ENCODE measurements around the gene ETV3L. TPM values are rescaled to one million over a fixed set of nuclear protein-coding genes. Genes with fewer than 3 reads are reported as not detected.
A peak's percentile ranks its signal among the peaks of the same experiment; 100 is the strongest.

Gene ETV3L
- total RNA-seq, 2 experiments from 2014 or later, result not detected

DNA sequence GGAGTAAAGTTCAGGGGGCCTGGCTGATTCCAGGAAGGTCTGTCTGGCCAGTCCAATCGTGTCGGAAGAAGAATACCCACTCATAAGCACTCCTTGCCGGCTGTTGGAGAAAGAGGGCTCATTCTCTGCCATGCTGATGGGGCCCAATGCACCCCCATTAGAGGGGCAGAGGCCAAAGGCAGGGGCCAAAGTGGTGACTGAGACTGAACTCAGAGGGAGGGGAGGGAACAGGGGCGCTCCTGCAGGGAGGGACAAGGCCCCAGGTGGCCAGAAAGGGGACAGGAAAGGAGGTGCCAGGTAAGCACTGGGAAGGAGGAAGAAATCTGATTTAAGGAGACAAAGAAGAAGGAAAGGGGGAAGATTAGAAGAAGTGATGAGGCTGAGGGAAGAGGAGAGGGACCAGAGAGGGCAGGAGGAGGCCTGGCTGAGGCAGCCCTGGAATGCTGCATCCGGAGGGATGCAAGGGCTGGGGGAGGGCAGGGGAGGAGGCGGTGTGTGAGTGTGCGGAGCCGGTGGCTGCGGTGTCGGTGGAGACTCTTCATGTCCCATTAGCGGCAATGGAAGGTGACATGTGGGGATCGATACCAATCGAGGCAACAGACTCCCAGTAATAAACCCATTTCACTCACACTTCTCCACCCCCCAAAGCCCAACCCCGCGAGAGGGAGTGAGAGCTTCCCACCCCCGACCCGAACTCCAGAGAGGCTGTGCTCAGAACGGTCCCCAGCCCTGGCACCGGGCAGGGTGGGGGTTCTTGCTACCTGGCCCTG is 12.0 kb upstream of the ETV3L start:
- no peak for DNase-seq
- H3K36me3 Mint-ChIP-seq (ENCODE audit: low read depth), result no peaks in the 10 kb centered on the region
- ATAC-seq, result no peak
- ChIA-PET CTCF (no interaction called here), POLR2A (no interaction called here)
- H3K27me3 Mint-ChIP-seq (ENCODE audit: low read depth), result peaks cover 46% of the 10 kb centered on the region
- peaks cover 4% of the 10 kb centered on the region for H3K4me1 Mint-ChIP-seq (ENCODE audit: low read depth)
- H3K9me3 Mint-ChIP-seq (ENCODE audit: insufficient read depth), result no peaks in the 10 kb centered on the region
- no peak overlapping the region for H3K4me3 Mint-ChIP-seq
- no peak overlapping the region for H3K27ac Mint-ChIP-seq

DNA sequence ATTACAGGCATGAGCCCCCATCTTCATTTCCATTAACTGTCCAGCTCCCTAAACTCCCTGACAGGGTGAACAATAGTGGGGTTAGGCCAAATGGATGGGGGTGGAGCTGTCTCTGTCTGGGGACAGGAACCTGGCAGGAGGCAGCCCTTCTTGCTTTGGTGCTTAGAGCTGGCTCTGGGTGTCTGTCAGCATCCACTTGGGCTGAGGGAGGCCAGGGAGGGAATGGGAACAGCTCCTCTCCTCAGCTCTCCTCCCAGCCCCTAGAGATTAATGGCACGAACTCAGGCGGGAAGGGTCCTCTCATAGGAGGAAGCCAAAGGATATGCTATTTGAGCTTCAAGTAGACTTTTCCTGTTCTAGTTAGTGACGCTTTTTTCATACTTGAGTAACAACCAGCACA is 11.1 kb upstream of the ETV3L start:
- ATAC-seq (no peak), DNase-seq (no peak)
- H3K27ac Mint-ChIP-seq, result no peak overlapping the region
- peaks cover 53% of the 10 kb centered on the region for H3K27me3 Mint-ChIP-seq (ENCODE audit: low read depth)
- ChIA-PET CTCF (interaction anchor here (0.9 to 2.3 kb wide), 2 partner anchors 21 to 44 kb away, joined by 3 to 15 read pairs; no protein-coding TSS in a partner anchor), POLR2A (no interaction called here)
- no peaks in the 10 kb centered on the region for H3K36me3 Mint-ChIP-seq (ENCODE audit: low read depth)
- peaks cover 7% of the 10 kb centered on the region for H3K4me1 Mint-ChIP-seq (ENCODE audit: low read depth)
- no peak overlapping the region for H3K4me3 Mint-ChIP-seq
- no peaks in the 10 kb centered on the region for H3K9me3 Mint-ChIP-seq (ENCODE audit: insufficient read depth)

DNA sequence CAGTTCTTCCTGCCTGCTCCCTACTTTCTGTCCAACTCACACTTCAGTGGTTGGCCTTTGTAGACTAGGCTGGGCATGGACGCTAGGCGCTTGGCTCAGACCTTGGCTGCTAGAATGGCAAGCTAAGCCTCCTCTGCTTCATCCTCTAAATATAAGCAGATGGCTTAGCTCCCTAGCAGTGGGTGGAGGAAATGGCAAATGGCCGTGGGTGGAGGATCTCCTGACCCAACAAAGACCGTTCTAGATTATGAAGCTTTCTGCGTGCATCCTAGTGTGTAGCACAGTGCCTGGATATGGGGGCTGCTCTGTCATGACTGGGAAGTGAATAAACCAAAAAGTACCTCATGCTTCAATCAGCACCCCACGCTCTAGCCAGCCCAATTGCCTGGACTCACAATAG is 10.4 kb upstream of the ETV3L start:
- Mint-ChIP-seq H3K27ac (no peak overlapping the region), H3K4me3 (no peak overlapping the region), H3K36me3 (ENCODE audit: low read depth) (no peaks in the 10 kb centered on the region), H3K4me1 (ENCODE audit: low read depth) (peaks cover 7% of the 10 kb centered on the region), H3K9me3 (ENCODE audit: insufficient read depth) (no peaks in the 10 kb centered on the region), H3K27me3 (ENCODE audit: low read depth) (peaks cover 56% of the 10 kb centered on the region)
- no peak for ATAC-seq
- ChIA-PET POLR2A (no interaction called here), CTCF (interaction anchor here (0.9 to 2.3 kb wide), 2 partner anchors 20 to 45 kb away, joined by 3 to 15 read pairs; no protein-coding TSS in a partner anchor)
- DNase-seq, result no peak

DNA sequence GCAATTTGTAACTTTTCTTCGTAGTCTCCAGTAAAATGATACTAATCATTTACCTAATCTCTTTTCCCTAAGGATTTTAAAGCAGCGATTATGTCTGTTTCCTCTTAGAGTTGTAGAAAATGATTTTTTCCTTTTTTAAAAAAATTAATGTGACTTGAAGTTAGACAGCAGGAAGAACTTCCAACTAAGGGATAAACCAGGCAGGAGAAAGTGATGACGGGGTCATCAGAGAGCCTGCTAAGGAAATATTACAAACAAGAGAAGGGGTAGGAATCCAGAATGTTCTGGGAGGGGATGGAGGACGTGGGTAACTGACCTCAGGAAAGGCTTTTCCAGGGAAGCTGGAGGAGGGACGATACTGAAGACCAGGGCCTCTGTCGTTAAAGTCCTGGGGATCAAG is 8.8 kb upstream of the ETV3L start:
- CTCF ChIA-PET, result interaction anchor here (1.0 to 6.4 kb wide), 2 partner anchors 18 to 48 kb away, joined by 3 to 42 read pairs; no protein-coding TSS in a partner anchor
- no peak overlapping the region for H3K27ac Mint-ChIP-seq
- DNase-seq (no peak), ATAC-seq (no peak)
- POLR2A ChIA-PET, result no interaction called here
- H3K4me1 Mint-ChIP-seq (ENCODE audit: low read depth), result peaks cover 7% of the 10 kb centered on the region
- H3K9me3 Mint-ChIP-seq (ENCODE audit: insufficient read depth), result no peaks in the 10 kb centered on the region
- no peaks in the 10 kb centered on the region for H3K36me3 Mint-ChIP-seq (ENCODE audit: low read depth)
- H3K27me3 Mint-ChIP-seq (ENCODE audit: low read depth), result peaks cover 65% of the 10 kb centered on the region
- no peak overlapping the region for H3K4me3 Mint-ChIP-seq

DNA sequence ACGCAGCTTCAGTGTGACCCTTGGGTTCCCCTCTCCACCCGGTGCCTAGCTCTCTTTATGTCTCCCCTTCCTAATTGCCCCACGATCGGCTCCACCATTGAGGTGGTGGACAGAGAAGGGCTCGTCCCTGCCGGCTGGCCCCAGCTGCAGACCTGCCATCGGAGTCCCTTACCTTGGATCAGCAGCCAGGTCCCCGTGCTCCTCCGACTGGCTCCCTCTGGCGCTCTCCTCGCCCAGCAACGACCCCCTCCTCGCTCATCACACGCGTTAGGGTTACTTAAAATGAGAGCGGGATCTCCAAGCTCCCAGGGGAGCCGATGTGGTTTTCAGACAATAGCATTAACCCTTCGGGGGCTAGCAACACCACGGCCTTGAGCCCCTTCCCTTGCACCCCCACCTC is 8.1 kb upstream of the ETV3L start:
- ChIA-PET CTCF (interaction anchor here (1.0 to 6.4 kb wide), 2 partner anchors 18 to 49 kb away, joined by 3 to 42 read pairs; no protein-coding TSS in a partner anchor), POLR2A (no interaction called here)
- Mint-ChIP-seq H3K9me3 (ENCODE audit: insufficient read depth) (no peaks in the 10 kb centered on the region), H3K27ac (no peak overlapping the region), H3K36me3 (ENCODE audit: low read depth) (no peaks in the 10 kb centered on the region), H3K4me1 (ENCODE audit: low read depth) (peaks cover 7% of the 10 kb centered on the region), H3K27me3 (ENCODE audit: low read depth) (peaks cover 66% of the 10 kb centered on the region), H3K4me3 (no peak overlapping the region)
- ATAC-seq (no peak), DNase-seq (no peak)

DNA sequence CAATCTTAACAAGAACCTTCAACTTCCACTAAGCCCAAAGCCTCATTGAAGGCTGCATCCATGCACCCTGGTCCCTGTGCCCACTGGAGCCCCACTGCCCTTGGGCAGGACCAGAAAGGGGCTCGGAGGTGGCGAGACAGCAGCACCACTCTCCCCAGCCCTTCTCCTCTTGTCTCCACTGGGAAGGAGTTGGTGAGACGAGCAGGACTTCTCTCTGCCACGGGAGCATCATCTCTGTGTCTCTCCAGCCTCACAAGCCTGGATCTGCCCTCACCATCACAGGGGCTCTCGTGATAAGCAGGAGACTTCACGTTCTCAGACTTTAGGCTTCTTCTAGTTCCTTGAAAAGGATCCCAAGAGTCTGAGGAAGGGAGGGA is 7.2 kb upstream of the ETV3L start:
- H3K27ac Mint-ChIP-seq, result no peak overlapping the region
- peaks cover 63% of the 10 kb centered on the region for H3K27me3 Mint-ChIP-seq (ENCODE audit: low read depth)
- CTCF ChIA-PET, result interaction anchor here (0.7 to 6.4 kb wide), 3 partner anchors 17 to 32 kb away, joined by 3 to 42 read pairs (median 4); no protein-coding TSS in a partner anchor
- no peak for DNase-seq
- H3K9me3 Mint-ChIP-seq (ENCODE audit: insufficient read depth), result no peaks in the 10 kb centered on the region
- no peak overlapping the region for H3K4me3 Mint-ChIP-seq
- POLR2A ChIA-PET, result no interaction called here
- H3K36me3 Mint-ChIP-seq (ENCODE audit: low read depth), result no peaks in the 10 kb centered on the region
- no peak for ATAC-seq
- peaks cover 7% of the 10 kb centered on the region for H3K4me1 Mint-ChIP-seq (ENCODE audit: low read depth)

DNA sequence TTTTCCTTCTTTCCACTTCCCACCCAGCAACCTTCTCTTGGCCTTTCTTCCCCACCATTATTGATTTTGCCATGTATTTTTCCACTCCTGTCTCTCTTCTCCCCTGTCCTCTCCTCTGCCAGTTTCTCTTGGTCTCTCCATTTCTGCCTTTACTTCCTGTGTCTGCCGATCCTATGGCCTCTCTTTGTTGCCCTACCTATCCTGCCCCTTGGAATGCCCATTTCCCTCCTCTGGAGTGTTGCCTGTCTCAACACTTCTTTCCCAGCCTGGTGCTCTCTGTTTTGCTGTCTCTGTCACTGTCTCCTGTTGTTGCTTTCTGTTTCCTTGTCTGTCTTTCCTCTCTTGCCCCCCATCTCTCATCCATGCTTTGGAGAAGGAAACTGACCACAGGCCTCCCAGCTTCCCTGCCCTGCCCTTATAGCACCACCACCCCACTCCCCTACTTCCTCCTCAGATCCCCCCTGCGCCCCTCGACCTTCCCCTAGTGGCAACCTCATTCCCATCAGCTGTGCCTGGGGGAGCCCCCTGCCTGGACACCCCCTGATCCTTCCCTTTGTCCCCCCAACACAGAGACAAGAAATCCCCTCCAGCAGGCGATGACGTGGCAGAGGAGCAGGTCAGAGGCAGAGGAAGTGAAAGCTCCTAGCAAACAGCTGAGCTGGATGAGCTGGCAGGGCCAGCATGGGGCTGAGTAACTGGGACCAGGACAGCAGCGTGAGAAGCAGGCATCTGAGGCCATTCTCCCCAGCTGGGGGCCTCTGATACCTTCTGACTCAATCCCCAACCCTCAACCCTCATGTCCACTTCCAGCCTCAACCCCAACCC is 6.6 kb upstream of the ETV3L start:
- Mint-ChIP-seq H3K27me3 (ENCODE audit: low read depth) (peaks cover 57% of the 10 kb centered on the region), H3K4me3 (no peak overlapping the region), H3K36me3 (ENCODE audit: low read depth) (no peaks in the 10 kb centered on the region), H3K27ac (no peak overlapping the region), H3K4me1 (ENCODE audit: low read depth) (peaks cover 7% of the 10 kb centered on the region), H3K9me3 (ENCODE audit: insufficient read depth) (no peaks in the 10 kb centered on the region)
- ChIA-PET POLR2A (no interaction called here), CTCF (interaction anchor here (0.7 to 6.4 kb wide), 3 partner anchors 16 to 32 kb away, joined by 3 to 42 read pairs (median 4); no protein-coding TSS in a partner anchor)
- DNase-seq, result peak; percentile 39
- peak; percentile 37 for ATAC-seq

DNA sequence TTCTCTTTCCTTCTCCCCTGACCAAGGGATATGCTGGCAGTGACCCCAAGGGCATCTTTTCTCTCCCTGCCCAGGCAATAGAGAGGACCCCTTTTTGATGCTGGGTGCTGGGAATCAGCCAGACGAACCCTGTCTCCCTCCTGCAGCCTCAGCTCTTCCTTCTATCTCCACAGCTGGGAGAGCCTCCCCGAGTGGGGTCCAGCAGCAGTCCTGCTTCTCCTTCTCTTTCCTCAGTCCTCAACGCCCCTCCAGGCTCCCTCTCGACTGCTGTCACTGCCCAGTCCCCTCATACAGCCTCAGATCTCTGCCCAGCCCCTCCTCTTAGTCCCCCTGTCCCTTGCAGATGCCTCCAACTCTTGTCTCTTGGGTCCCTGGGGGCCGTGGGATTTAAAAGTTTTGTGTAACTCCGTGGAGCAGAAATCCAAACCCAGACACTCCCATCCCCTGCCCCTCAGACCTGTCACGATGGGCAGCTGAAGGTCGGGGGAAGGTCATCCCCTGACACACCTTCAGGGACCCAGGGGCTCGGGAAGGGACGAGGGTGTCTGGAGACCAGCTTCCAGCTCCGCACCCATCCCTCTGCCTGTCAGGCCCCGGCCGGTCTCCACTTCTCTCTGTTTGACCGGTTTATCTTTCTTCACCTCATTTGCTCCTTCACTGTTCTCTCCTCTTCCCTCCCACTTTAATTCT is 5.8 kb upstream of the ETV3L start:
- CTCF ChIA-PET, result interaction anchor here (6.4 kb wide), 1 partner anchor 15 kb away, joined by 42 read pairs; no protein-coding TSS in a partner anchor
- POLR2A ChIA-PET, result no interaction called here
- H3K4me1 Mint-ChIP-seq (ENCODE audit: low read depth), result peaks cover 7% of the 10 kb centered on the region
- H3K27me3 Mint-ChIP-seq (ENCODE audit: low read depth), result peaks cover 53% of the 10 kb centered on the region
- H3K9me3 Mint-ChIP-seq (ENCODE audit: insufficient read depth), result no peaks in the 10 kb centered on the region
- no peak overlapping the region for H3K27ac Mint-ChIP-seq
- no peak overlapping the region for H3K4me3 Mint-ChIP-seq
- DNase-seq (no peak), ATAC-seq (no peak)
- no peaks in the 10 kb centered on the region for H3K36me3 Mint-ChIP-seq (ENCODE audit: low read depth)

DNA sequence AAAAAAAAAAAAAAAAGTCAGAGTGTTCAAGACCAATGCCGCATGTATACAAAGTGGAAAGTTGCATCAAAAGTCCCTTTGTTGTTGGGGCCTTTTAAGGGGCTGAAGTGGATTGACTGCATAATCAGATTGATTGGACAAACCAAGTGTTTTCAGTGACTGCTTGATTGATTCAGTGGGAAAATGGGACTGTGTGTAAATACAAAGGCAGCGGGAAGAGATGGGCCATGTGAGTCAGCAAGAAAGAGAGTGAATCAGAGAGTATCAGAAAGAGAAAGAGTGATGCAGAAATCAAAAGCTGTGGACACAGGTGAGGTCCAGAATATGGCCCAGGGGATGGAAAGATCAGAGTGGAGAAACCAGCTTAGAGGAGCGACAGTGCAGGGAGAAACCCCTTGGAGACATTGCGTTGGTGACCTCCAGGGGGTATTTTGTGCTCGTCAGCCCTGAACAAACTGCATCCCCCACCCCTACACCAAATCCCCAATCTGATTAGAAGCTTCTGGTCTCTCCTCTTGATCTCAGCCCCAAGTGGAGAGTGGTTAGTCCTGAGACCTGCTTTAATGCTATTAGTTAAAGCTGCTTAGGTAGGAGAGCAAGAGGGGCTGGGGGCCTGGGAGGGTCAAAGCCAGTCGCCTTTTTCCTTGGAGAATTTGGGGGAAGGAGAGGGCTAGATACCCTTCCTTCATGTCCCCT is 5.1 kb upstream of the ETV3L start:
- CTCF ChIA-PET, result interaction anchor here (6.4 kb wide), 1 partner anchor 15 kb away, joined by 42 read pairs; no protein-coding TSS in a partner anchor
- DNase-seq (no peak), ATAC-seq (no peak)
- POLR2A ChIA-PET, result no interaction called here
- Mint-ChIP-seq H3K27me3 (ENCODE audit: low read depth) (peaks cover 48% of the 10 kb centered on the region), H3K4me1 (ENCODE audit: low read depth) (peaks cover 7% of the 10 kb centered on the region), H3K9me3 (ENCODE audit: insufficient read depth) (no peaks in the 10 kb centered on the region), H3K4me3 (no peak overlapping the region), H3K27ac (no peak overlapping the region), H3K36me3 (ENCODE audit: low read depth) (no peaks in the 10 kb centered on the region)

DNA sequence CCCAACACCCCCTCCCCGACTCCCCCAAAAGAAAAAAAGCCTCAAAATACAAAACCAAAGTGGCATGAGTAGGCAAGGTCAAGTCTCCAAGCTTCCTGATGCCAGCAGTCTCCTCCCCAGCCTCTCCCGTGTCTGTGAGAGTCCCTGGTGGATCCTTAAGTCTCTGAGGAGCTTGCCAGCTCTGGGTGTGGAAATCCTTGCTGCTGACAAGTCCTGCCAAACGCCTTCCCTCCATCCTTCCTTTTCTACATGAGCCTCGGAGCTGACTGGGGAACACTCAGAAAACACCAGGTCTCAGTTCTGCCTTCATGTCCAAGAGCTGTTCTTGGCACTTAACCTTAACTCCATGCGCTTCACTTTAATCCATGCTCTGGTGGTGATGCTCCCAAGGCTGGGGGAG is 3.7 kb upstream of the ETV3L start:
- Mint-ChIP-seq H3K27ac (no peak overlapping the region), H3K27me3 (ENCODE audit: low read depth) (peaks cover 37% of the 10 kb centered on the region), H3K4me3 (no peak overlapping the region), H3K9me3 (ENCODE audit: insufficient read depth) (no peaks in the 10 kb centered on the region), H3K36me3 (ENCODE audit: low read depth) (no peaks in the 10 kb centered on the region), H3K4me1 (ENCODE audit: low read depth) (peaks cover 10% of the 10 kb centered on the region)
- no peak for ATAC-seq
- POLR2A ChIA-PET, result no interaction called here
- CTCF ChIA-PET, result interaction anchor here (1.0 to 6.4 kb wide), 3 partner anchors 13 to 60 kb away, joined by 3 to 42 read pairs (median 6); no protein-coding TSS in a partner anchor
- DNase-seq, result no peak

DNA sequence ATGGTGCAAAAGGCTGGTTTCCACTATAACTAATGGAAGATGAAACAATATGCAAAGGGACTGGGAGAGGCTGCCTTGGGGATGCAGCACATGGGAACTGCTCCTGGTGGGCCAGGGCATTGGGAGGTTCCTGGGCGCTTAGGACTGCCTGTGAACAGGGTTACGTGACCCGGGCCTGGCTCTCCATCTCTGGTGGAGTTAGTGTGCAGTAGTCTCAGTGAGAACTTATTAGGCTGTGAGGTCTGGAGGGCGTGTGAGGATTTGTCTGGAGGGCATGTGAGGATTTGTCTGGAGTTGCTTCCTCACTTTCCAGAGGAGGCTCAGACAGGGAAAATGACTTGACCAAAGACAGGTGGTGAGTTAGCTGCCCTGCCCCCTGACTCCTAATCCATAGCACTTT is 1.5 kb upstream of the ETV3L start:
- DNase-seq, result no peak

More for the DNA sequence above, 1.5 kb upstream of the ETV3L start:
- Mint-ChIP-seq H3K27me3 (ENCODE audit: low read depth) (peaks cover 25% of the 10 kb centered on the region), H3K9me3 (ENCODE audit: insufficient read depth) (no peaks in the 10 kb centered on the region), H3K36me3 (ENCODE audit: low read depth) (no peaks in the 10 kb centered on the region), H3K4me1 (ENCODE audit: low read depth) (peaks cover 3% of the 10 kb centered on the region), H3K4me3 (no peak overlapping the region), H3K27ac (no peak overlapping the region)
- ATAC-seq, result no peak
- ChIA-PET CTCF (interaction anchor here (1.2 to 1.7 kb wide), 2 partner anchors 27 to 54 kb away, joined by 3 to 5 read pairs; no protein-coding TSS in a partner anchor), POLR2A (no interaction called here)
